Caco-2 (cell line): ENCODE measurements around the gene LY6G5C. TPM values are rescaled to one million over a fixed set of nuclear protein-coding genes. Genes with fewer than 3 reads are reported as not detected.

Source experiments
- BruUV-seq: library from RNA; stranded (reverse); fragments of 400-500 nt; replicated peaks from 2 replicates; lab custom pipeline; 2021; lab: Mats Ljungman, UMichigan
- CTCF ChIA-PET: fragments of 300-600 bp; sonication (Branson Sonifier 250); formaldehyde crosslinking; loops from one replicate; lab custom pipeline; 2022; ENCODE audit warnings: antibody characterized with exemption; lab: Charles Lee
- POLR2A ChIA-PET: fragments of 300-600 bp; sonication (Branson Sonifier 250); formaldehyde crosslinking; loops from one replicate; lab custom pipeline; 2022; ENCODE audit warnings: antibody characterized with exemption; lab: Charles Lee
- DNase-seq, 2 experiments: peaks; one replicate each; pipeline versions ENCODE4 v3.0.0 to v3.0.0-alpha.2; 2020 to 2022
- H3K27me3 ChIP-seq: replicated peaks from 2 replicates; pipeline ENCODE4 v1.6.0; 2011; ENCODE audit warnings: low read length; ENCODE audit not compliant: control insufficient read depth, insufficient read depth
- H3K36me3 ChIP-seq: 2 replicates; pipeline ENCODE4 v1.5.1; 2011; ENCODE audit warnings: low read length; ENCODE audit not compliant: control insufficient read depth, insufficient read depth
- H3K4me1 ChIP-seq: fragments of 250-450 bp; sonication (Bioruptor Pico); 2 replicates; pipeline ENCODE4 v1.5.1; 2020; ENCODE audit warnings: mild to moderate bottlenecking
- H3K4me3 ChIP-seq: 2 replicates; pipeline ENCODE4 v1.5.1; 2011; ENCODE audit warnings: low read depth, mild to moderate bottlenecking, control low read depth, low read length
- H3K9me3 ChIP-seq: fragments of 250-450 bp; sonication (Bioruptor Pico); 2 replicates; pipeline ENCODE4 v1.5.1; 2020; ENCODE audit warnings: mild to moderate bottlenecking, moderate library complexity
- H3K27ac Mint-ChIP-seq: one replicate; pipeline ENCODE4 v1.8.0; 2022; ENCODE audit warnings: mixed read lengths; ENCODE audit not compliant: unreplicated experiment
- H3K27me3 Mint-ChIP-seq: one replicate; pipeline ENCODE4 v1.8.0; 2022; ENCODE audit warnings: mixed read lengths; ENCODE audit not compliant: insufficient read depth, unreplicated experiment
- H3K36me3 Mint-ChIP-seq: one replicate; pipeline ENCODE4 v1.8.0; 2022; ENCODE audit warnings: mild to moderate bottlenecking, mixed read lengths; ENCODE audit not compliant: insufficient read depth, unreplicated experiment
- H3K4me1 Mint-ChIP-seq: one replicate; pipeline ENCODE4 v1.8.0; 2022; ENCODE audit warnings: low read depth, mixed read lengths; ENCODE audit not compliant: unreplicated experiment
- H3K4me3 Mint-ChIP-seq: one replicate; pipeline ENCODE4 v1.8.0; 2022; ENCODE audit warnings: mild to moderate bottlenecking, moderate library complexity, mixed read lengths; ENCODE audit not compliant: unreplicated experiment
- H3K9me3 Mint-ChIP-seq: one replicate; pipeline ENCODE4 v1.8.0; 2022; ENCODE audit warnings: mixed read lengths; ENCODE audit not compliant: unreplicated experiment
- intact Hi-C: fragments of 100-400 bp; cut with micrococcal nuclease; formaldehyde crosslinking; loops from one replicate; pipeline ENCODE4 v1.10.0; 2022; ENCODE audit not compliant: unreplicated experiment
- total RNA-seq: library from RNA; stranded (reverse); gene quantifications from 2 replicates; pipeline ENCODE4 v1.2.3, GENCODE V29; 2022
- TF ChIP-seq, protein P1 (sequence below), 2 experiments: fragments of 200-600 bp in 1 of 2; IDR thresholded peaks; 1 replicate in 1 of 2; 2 replicates in 1 of 2; pipeline versions ENCODE4 v1.5.1 to v1.8.0; 2011 to 2022; ENCODE audit warnings: antibody characterized with exemption in 1 of 2, control low read depth in 1 of 2, inconsistent platforms in 1 of 2, low read depth in 1 of 2, low read length in 1 of 2, mild to moderate bottlenecking in 1 of 2, moderate library complexity in 1 of 2; ENCODE audit not compliant: insufficient read depth in 1 of 2, severe bottlenecking in 1 of 2, unreplicated experiment in 1 of 2

The LY6G5C gene
- total RNA-seq, 1 experiment from 2014 or later: 2.9 TPM

DNA sequence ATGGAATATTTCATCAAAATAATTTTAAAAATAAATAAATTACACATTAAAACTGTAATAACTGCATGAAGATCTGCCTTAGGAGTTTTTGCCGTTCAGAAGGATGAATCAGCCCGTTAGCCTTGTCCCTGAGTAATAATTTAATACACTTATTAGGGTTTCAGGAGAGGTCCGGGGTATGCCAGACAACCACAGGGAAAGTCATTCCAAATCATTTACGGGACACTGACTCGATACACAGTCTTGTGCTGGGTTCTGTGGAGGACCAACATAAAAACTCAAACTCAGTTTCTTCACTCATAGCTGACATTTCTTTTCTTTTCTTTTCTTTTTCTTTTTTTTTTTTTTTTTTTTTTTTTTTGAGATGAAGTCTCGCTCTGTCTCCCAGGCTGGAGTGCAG lies 25.1 kb upstream of the LY6G5C start:
- no peak overlapping the region for H3K4me3 Mint-ChIP-seq
- POLR2A ChIA-PET: interaction anchor here (0.6 to 0.8 kb wide), 2 partner anchors 24 to 77 kb away, joined by 3 to 5 read pairs; no protein-coding TSS in a partner anchor
- no peaks in the 10 kb centered on the region for H3K36me3 ChIP-seq
- H3K36me3 Mint-ChIP-seq: peaks cover 5% of the 10 kb centered on the region
- no peak overlapping the region for H3K4me3 ChIP-seq
- no peak for DNase-seq
- intact Hi-C loops: no loop called here
- no peaks in the 10 kb centered on the region for H3K9me3 Mint-ChIP-seq
- H3K27me3 Mint-ChIP-seq: no peaks in the 10 kb centered on the region
- TF ChIP-seq, protein P1, sequence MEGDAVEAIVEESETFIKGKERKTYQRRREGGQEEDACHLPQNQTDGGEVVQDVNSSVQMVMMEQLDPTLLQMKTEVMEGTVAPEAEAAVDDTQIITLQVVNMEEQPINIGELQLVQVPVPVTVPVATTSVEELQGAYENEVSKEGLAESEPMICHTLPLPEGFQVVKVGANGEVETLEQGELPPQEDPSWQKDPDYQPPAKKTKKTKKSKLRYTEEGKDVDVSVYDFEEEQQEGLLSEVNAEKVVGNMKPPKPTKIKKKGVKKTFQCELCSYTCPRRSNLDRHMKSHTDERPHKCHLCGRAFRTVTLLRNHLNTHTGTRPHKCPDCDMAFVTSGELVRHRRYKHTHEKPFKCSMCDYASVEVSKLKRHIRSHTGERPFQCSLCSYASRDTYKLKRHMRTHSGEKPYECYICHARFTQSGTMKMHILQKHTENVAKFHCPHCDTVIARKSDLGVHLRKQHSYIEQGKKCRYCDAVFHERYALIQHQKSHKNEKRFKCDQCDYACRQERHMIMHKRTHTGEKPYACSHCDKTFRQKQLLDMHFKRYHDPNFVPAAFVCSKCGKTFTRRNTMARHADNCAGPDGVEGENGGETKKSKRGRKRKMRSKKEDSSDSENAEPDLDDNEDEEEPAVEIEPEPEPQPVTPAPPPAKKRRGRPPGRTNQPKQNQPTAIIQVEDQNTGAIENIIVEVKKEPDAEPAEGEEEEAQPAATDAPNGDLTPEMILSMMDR (IDR thresholded peaks at IDR 0.05; ENCODE audit: insufficient read depth in 1 of 2, low read depth in 1 of 2, low read length in 1 of 2, severe bottlenecking in 1 of 2, unreplicated experiment in 1 of 2): no peak
- H3K4me1 Mint-ChIP-seq: peaks cover 9% of the 10 kb centered on the region
- no TSS peak for BruUV-seq
- no peaks in the 10 kb centered on the region for H3K9me3 ChIP-seq
- H3K27me3 ChIP-seq: no peaks in the 10 kb centered on the region
- no peak overlapping the region for H3K27ac Mint-ChIP-seq
- CTCF ChIA-PET: no interaction called here
- peaks cover 16% of the 10 kb centered on the region for H3K4me1 ChIP-seq

DNA sequence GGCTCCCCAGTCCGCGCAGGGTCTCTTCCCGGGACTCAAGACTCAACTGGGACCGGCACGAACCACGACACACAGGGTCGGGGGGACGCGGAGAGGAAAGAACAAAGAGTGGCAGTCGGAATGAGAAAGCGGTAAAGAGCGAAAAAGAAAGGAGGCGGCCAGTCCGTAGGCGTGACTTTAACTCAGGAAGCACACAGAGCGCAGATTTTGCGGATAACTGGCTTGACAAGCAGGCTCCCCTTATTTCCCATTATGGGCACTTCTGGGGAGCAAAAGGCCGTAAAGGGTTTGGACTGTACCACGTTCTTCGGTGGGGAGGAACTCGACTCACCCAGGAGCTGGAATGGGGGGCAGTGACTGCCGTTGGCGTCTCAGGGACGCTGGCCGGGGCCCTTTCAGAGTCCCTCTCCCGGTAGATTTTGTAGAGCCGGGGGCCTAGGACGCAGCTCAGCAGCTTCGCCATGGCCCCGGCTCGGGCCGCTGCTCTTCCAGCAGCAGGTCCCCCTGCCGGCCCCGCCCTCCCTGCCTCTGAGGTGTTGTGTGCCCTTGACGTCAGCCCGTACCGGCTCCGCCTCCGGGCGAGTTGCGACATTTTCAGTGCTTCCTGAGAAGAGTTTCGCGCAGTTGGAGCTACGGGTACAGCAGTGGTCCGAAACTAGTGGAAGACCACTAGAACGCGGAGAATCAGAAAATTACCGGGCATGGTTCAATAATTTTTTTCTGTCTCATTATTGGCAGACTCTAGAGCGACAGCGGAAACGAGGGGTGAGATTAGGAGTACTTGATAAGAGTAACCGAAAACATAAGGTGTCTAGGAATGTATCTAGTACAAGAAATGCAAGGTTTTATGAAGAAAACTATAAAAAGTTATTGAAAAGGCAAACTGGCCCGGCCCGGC lies 22.2 kb upstream of the LY6G5C start, which contains the start of gene ABHD16A:
ABHD16A (minus strand) TSS at position 506 of the 898 bp plus-strand sequence; CDS start at position 463, 43 bp downstream.
- peaks cover 11% of the 10 kb centered on the region for H3K4me1 Mint-ChIP-seq
- no peaks in the 10 kb centered on the region for H3K27me3 ChIP-seq
- peak within 1 kb of the TSS; percentile 50 for H3K4me3 ChIP-seq
- peak within 1 kb of the TSS; percentile 91 for H3K4me3 Mint-ChIP-seq
- intact Hi-C loops: loop anchor here (2.0 to 5.0 kb wide), 2 partner anchors 22 to 34 kb away; partner anchors contain the start of genes CLIC1 and LY6G5C
- peak within 1 kb of the TSS; percentile 87 for H3K27ac Mint-ChIP-seq
- no peaks in the 10 kb centered on the region for H3K9me3 Mint-ChIP-seq
- peak; percentile 97 to 98 for DNase-seq
- BruUV-seq: no TSS peak
- no peaks in the 10 kb centered on the region for H3K9me3 ChIP-seq
- ChIA-PET CTCF (interaction anchor here (0.6 to 1.2 kb wide), 8 partner anchors 23 to 154 kb away, joined by 3 to 7 read pairs (median 3); partner anchors contain the start of genes CSNK2B and LSM2), POLR2A (interaction anchor here (0.5 to 1.7 kb wide), 17 partner anchors 10 to 666 kb away, joined by 3 to 11 read pairs (median 4); partner anchors contain the start of genes APOM, CLIC1, HSPA1A and HSPA1B)
- H3K4me1 ChIP-seq: peaks cover 34% of the 10 kb centered on the region
- no peaks in the 10 kb centered on the region for H3K27me3 Mint-ChIP-seq
- H3K36me3 ChIP-seq: peaks cover 3% of the 10 kb centered on the region
- peaks cover 19% of the 10 kb centered on the region for H3K36me3 Mint-ChIP-seq
- TF ChIP-seq, protein P1 (IDR thresholded peaks at IDR 0.05; ENCODE audit: insufficient read depth in 1 of 2, low read depth in 1 of 2, low read length in 1 of 2, severe bottlenecking in 1 of 2, unreplicated experiment in 1 of 2): no peak

- peaks cover 25% of the 10 kb centered on the region for H3K36me3 Mint-ChIP-seq
- no peak for DNase-seq
- intact Hi-C loops: loop anchor here (2.0 to 5.0 kb wide), 2 partner anchors 22 to 35 kb away; partner anchors contain the start of genes CLIC1 and LY6G5C
- peaks cover 3% of the 10 kb centered on the region for H3K36me3 ChIP-seq
- no peaks in the 10 kb centered on the region for H3K9me3 Mint-ChIP-seq
- no peaks in the 10 kb centered on the region for H3K27me3 ChIP-seq
- no peaks in the 10 kb centered on the region for H3K9me3 ChIP-seq
- ChIA-PET CTCF (interaction anchor here (0.9 to 1.2 kb wide), 5 partner anchors 22 to 104 kb away, joined by 3 to 7 read pairs (median 3); partner anchors contain the start of genes CSNK2B and LSM2), POLR2A (interaction anchor here (1.2 to 1.7 kb wide), 8 partner anchors 11 to 160 kb away, joined by 3 to 11 read pairs (median 4); partner anchors contain the start of genes CLIC1, HSPA1A, HSPA1L and NEU1)
- no TSS peak for BruUV-seq
- no peaks in the 10 kb centered on the region for H3K27me3 Mint-ChIP-seq
- peak overlapping the region; percentile 87 for H3K27ac Mint-ChIP-seq
- TF ChIP-seq, protein P1 (IDR thresholded peaks at IDR 0.05; ENCODE audit: insufficient read depth in 1 of 2, low read depth in 1 of 2, low read length in 1 of 2, severe bottlenecking in 1 of 2, unreplicated experiment in 1 of 2): no peak
- H3K4me3 Mint-ChIP-seq: peak overlapping the region; percentile 91
- peaks cover 16% of the 10 kb centered on the region for H3K4me1 Mint-ChIP-seq
- H3K4me1 ChIP-seq: peaks cover 34% of the 10 kb centered on the region
- H3K4me3 ChIP-seq: peak overlapping the region; percentile 50
Measured at GRCh38 chr6:31702405-31702818, 21.5 kb upstream of the LY6G5C start.
